Activated naive CD4-positive, alpha-beta T cell treated with anti-CD3 and anti-CD28 coated beads, Interleukin-2, amount 50 U/mL, for 16 hours (primary cell): ENCODE data around the gene SPATS2.
"Not testable (repeated sequence)": the region's sequence is repeated elsewhere in the genome, so short reads cannot be mapped to it uniquely, and the experiment has no call there.

Experiments
- DNase-seq: peaks from one replicate; pipeline ENCODE4 v3.0.0-alpha.2; 2020

Gene SPATS2

GRCh38 chr12:49367381-49368239 is at the start of gene SPATS2:
Gene SPATS2 (plus strand): TSS chr12:49367462. CDS start chr12:49461013, 93,551 bp downstream.
- DNase-seq: no peak

- DNase-seq: not testable (repeated sequence)
Observed at GRCh38 chr12:49320411-49321103, 46.7 kb upstream of the SPATS2 start.

- no peak for DNase-seq
Observed at GRCh38 chr12:49322367-49322707, 44.9 kb upstream of the SPATS2 start.

- DNase-seq: peak; percentile 96
Observed at GRCh38 chr12:49322708-49323523, 44.3 kb upstream of the SPATS2 start, which contains the start of gene TROAP. Gene TROAP (plus strand): TSS chr12:49323255. CDS start chr12:49323609, 354 bp downstream.

- DNase-seq: no peak
Observed at GRCh38 chr12:49323524-49324097, 43.7 kb upstream of the SPATS2 start.

- DNase-seq: no peak
Observed at GRCh38 chr12:49325606-49326005, 41.7 kb upstream of the SPATS2 start.

GRCh38 chr12:49327368-49327767 is 39.9 kb upstream of the SPATS2 start:
- DNase-seq: no peak

GRCh38 chr12:49327887-49328286 is 39.4 kb upstream of the SPATS2 start:
- DNase-seq: no peak

- no peak for DNase-seq
Observed at GRCh38 chr12:49328816-49329215, 38.4 kb upstream of the SPATS2 start.

- no peak for DNase-seq
Observed at GRCh38 chr12:49330032-49330619, 37.1 kb upstream of the SPATS2 start.

GRCh38 chr12:49330631-49331379 is 36.5 kb upstream of the SPATS2 start:
- DNase-seq: no peak

- DNase-seq: no peak
Observed at GRCh38 chr12:49331380-49332222, 35.7 kb upstream of the SPATS2 start.

GRCh38 chr12:49332441-49332861 is 34.8 kb upstream of the SPATS2 start:
- no peak for DNase-seq

GRCh38 chr12:49332891-49333371 is 34.3 kb upstream of the SPATS2 start:
- DNase-seq: no peak

GRCh38 chr12:49333778-49334177 is 33.5 kb upstream of the SPATS2 start:
- not testable (repeated sequence) for DNase-seq

GRCh38 chr12:49334226-49334625 is 33.0 kb upstream of the SPATS2 start:
- DNase-seq: no peak

GRCh38 chr12:49334681-49335080 is 32.6 kb upstream of the SPATS2 start:
- DNase-seq: no peak

GRCh38 chr12:49335118-49335954 is 31.9 kb upstream of the SPATS2 start:
- DNase-seq: no peak

GRCh38 chr12:49335955-49336644 is 31.2 kb upstream of the SPATS2 start:
- DNase-seq: no peak
